ENCODE measurements around the gene GLO1.

GRCh38 chr6:38688579-38689087 is 14.3 kb downstream of the GLO1 start:
- no peak for TF ChIP-seq REST (IDR thresholded peaks at IDR 0.05; ENCODE audit: unreplicated experiment)
- TF ChIP-seq CTCF (conservative IDR thresholded peaks at IDR 0.05; ENCODE audit: low read depth in 2 of 2), result no peak
- TF ChIP-seq POLR2AphosphoS5 (IDR thresholded peaks at IDR 0.05; ENCODE audit: low read depth), result no peak

Data from GM23338 (cell line).